GM18526 (cell line): Measurements from ENCODE around the gene PRKCE.

Experiments
- POLR2A ChIP-seq: IDR thresholded peaks from 3 replicates; pipeline ENCODE4 v1.6.1; 2011; ENCODE audit not compliant: insufficient read length; ENCODE audit errors: extremely low read depth

PRKCE gene

DNA sequence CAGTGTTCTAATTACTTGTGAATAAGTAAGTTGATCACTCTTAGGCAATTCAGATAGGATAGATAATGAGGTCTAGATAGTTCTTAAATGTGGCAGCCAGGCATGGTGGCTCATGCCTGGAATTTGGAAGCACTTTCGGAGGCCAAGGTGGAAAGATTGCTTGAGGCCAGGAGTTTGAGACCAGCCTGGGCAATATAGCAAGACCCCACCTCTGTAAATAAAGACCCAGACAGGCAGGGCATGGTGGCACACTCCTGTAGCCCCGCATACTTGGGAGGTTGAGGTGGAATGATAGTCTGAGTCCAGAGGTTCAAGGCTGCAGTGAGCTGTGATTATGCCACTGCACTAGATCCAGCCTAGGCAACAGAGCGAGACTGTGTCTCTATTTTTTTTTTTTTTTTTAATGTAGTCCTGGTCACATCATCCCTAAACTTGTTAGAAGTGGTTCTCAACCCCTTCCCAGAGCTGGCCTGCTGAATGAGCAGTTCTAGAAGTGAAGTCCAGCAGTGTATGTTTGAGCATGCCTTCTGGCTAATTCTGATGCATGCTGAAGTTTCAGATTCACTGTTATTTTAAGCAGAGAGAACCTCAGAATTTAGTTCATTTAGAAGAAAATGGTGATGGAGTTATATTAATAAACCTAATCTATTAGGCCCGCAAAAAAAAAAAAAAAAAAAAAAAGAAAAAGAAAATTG is 306.2 kb downstream of the PRKCE start:
- TF ChIP-seq POLR2A, result no peak

DNA sequence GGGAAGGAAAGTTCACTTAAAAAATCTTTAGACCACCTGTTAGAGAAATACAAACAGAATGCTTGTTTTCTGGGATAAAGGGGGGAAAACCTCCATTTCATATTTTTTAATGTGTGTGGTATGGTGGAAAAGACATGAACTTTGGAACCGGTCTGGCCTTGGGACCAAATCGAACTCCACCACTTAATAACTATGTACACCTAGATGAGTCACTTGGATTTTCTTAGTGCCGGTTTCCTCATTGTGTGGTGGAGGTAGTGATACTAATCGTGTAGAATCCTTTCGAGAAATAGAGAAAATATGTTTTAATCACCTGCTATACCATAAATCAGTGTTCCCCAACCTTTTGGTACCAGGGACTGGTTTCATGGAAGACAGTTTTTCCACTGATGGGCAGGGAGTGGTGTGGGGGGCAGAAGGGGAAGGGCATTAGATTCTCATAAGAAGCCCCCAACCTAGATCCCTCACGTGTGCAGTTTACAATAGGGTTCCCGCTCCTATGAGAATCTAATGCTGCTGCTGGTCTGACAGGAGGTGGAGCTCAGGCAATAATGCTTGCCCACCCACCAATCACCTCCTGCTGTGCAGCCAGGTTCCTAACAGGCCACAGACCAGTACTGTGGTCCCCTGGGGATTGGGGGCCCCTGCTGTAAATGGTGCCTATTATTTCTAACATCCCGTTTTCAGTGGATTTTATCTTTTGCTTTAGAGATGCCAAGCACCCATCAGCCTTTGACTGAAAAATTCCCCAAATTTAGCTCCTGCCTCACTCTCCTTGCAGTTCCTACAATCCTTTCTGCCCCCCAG is 308.8 kb downstream of the PRKCE start:
- no peak for TF ChIP-seq POLR2A

DNA sequence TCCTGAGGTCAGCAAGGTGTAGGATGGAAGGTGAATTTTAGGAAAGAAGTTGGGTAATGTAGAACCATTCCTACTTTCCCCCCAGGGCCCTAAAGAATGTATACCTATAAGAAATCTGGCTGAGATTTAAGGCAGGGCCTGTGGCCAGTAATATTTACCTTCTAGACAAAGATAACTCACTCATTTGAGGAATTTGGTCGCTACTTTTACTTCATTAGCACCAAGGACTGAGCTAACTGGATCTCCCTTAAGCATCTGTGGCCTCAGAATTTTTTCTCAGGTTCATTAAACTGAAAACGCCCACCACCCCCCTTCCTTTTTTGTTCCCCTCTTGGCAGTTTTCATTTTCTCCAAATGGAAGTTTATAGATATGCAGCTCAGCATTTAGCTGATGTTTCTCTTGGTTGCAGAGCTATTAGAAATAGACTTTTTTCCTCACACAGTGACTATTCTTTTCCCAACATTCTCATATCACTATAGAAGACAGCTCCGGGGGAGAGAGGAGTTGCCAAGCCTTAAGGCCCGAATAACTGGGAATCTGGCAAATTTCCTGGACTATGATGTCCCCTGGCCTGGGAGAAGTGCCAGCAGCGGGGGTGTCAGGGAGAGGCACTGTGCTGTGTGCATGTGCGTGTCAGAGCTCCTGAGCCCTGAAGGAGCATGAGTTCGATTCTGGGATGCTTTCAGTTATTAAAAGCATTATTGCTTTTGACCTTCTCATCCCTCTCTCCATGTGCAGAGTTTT is 310.9 kb downstream of the PRKCE start:
- no peak for TF ChIP-seq POLR2A

DNA sequence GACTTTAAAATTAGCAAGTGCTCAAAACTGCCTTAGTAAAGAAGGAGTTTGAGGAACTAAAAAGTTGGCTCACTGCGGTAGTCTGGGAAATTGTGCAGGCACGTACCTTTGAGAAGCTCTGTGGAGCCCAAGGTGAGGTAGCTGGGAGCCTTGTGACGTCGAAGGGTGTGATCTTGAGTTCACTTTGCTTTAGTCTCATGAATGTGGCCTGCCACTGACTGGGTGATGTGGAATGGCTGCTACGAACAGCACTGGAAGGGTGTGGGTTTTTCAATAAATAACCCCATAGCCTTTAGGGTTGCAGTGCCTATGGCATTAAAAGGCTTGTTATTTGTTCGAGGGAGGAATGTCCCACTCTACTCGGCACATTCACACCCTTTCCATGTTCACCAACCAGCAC is 312.3 kb downstream of the PRKCE start:
- TF ChIP-seq POLR2A, result no peak

DNA sequence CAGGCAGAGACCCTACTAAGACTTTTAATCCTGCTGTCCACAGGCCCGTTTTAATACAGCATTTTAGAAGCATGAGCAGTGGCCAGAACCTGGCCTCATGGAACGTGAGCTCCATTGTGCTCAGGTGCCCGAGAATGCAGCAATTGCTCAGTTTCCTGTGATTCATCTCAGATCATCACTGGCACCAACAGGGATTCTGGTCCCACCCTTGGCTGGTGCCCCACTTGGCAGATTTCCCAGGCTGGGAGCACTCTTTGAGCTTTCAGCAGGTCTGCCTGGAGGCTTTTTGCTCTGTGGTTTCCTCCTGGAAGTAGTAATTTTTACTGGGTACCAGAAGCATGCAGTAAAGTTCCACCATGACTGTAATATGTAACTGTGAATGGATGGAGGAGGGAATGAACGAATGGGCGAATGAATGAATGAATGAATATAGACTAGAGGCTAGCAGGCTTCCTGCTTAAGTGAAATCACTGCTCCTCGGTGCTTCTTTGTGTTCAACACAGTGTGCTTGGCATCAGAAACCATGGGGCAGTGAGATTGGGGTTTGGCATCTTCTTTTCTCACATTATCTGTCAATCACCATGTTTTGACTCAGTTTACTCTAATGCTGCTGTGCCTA is 312.9 kb downstream of the PRKCE start:
- TF ChIP-seq POLR2A, result no peak

DNA sequence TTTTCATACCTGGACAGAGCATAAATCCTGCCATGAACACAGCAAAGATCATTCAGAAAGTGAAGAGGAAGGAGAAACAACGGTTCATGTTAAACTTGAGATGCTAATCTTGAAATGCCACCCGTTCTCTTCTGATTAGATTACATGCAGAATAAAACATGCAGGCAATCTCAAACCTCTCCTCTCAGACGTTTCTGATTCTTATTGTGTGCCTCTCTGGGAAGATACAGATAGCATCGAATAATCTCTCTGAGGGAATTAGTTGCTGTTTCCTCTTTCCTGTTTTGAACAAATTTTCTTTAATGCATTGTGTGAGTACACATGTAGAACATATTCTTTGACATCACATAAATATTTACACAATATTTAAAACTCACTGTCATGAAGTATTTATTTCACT is 313.4 kb downstream of the PRKCE start:
- no peak for TF ChIP-seq POLR2A

DNA sequence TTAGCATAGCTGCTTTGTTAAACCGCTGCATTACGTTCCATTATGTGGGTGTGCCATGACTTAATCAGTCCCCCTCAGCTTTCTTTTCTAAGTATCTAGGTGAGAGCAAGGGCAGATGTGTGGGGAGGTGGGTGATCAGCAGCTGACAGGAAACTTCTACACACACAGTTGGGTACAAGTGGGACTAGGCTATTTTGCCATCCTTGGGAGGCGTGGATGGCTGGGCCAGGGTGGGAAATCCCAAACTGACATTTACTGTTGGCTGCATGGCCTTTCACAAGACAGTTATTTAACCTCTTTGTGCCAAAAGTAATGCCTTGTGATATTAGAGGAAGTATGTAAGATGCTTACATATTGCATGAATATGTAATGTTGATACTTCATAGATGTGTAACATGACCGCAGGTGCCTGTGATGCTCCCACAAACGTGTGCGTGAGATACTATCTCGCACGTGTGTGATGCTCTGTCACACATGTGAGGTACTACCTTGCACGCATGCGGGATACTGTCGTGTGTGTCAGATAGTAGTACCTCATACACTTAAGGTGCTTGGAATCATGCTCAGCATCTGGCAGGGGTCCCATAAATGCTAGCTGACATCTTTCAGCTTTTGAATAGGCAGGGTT is 314.5 kb downstream of the PRKCE start:
- TF ChIP-seq POLR2A, result no peak

GRCh38 chr2:45968946-45969584 is 317.6 kb downstream of the PRKCE start:
- TF ChIP-seq POLR2A, result no peak

DNA sequence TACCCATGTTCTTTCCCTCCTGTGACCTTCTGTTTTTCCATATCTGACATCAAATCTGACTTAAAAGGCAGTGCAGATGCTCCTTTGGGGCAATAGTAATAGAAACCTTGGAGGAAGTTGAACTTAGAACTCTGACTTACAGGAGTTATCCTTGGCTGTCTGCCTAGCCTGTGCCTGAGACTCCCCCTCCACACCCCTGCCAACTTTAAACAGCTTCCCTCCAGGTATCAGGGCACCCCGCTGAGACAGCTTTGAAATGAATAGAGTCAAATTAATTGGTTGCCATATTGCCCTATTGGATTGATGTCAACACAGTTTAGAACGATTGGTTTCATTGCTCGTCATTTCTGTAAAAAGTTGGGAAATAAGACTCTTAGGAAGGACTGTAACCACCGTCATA is 322.0 kb downstream of the PRKCE start:
- TF ChIP-seq POLR2A, result no peak

DNA sequence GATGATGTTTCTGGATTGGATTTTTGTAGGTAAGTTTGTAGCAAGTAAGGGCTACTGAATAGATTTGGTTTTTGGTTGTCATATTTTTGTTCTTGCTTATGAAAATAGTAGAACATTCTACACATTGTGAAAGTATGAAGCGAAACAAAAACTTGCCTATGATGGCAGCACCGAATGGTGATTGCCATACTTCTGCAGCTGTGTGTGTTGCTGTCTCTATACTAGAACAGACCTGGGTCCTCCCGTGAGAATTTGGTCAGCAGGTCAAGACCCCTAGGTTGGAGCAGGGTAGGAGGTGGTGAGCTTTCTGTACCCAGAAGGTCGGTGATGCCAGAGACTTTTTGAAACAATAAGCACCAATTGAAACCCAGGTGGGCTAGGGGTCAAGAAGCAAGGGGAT is 322.6 kb downstream of the PRKCE start:
- TF ChIP-seq POLR2A, result no peak

GRCh38 chr2:45974762-45975408 is 323.4 kb downstream of the PRKCE start:
- TF ChIP-seq POLR2A, result no peak

DNA sequence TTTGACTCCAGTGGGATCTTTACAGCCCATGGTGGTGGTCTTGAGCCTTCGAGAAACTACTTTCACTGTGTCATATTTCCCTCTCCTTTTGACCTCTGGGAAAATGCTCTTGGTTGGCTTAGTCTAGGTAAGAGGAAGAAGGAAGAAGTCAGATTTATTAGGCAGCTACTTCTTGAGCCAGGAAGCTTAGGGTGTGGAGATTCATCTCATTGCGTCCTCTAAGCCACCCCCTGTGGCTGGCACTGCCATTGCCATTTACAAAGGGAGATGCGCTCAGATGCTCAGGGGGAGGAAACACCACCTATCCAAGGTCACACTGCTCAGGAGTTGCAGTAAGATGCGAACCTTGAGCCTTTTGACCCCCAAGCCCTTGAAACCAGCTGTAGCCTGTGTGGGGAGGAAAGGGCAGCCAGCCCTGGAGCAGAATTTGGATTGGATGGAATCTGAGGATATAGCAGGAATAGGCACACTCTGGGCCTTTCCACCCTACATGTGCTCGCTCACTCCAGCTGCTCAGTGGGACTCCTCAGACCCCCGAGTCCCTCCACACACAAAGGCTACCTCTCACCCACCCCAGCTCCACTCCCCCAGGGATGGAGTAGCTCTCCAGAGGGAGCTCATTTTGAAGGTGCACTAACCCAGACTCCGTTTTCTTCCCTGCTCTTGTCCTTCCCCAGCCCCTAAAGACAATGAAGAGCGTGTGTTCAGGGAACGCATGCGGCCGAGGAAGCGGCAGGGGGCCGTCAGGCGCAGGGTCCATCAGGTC is 324.5 kb downstream of the PRKCE start:
- no peak for TF ChIP-seq POLR2A

DNA sequence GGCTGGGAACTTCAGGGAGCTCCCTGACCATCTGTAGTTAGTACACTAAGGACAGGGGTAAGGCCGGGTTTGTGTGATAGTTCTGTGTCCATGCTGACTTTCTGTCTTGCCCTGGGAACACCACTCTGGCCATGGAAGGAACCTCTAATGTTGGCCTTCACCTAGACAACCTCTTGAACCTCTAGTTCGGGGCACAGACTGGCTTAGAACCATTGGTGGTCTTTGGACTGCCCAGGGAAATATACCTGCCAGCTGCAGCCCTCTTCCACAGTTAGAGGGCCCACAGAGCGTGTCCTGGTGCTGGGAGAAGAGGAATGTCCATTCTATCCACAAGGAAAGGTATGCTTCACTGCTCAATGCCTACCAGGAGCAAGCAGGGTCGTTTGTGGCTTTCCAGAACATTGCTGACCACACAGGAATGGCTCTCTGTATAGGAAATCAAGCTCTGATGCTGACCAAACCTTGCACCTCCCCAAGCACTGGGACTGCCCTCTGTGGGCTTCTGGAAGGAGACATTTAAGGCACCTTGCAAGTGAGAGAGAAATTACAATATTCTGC is 326.9 kb downstream of the PRKCE start:
- TF ChIP-seq POLR2A, result no peak
